Measurements from ENCODE around the gene MMUT.
"Not testable (repeated sequence)": the region's sequence is repeated elsewhere in the genome, so short reads cannot be mapped to it uniquely, and the experiment has no call there.

MMUT gene

GRCh38 chr6:49406250-49406970 is 56.6 kb downstream of the MMUT start:
- H3K4me3 ChIP-seq (replicated peaks; ENCODE audit: low read depth, low read length), result no peak overlapping the region
- no peak for DNase-seq (ENCODE audit: extremely low read depth, low read depth)
- no peak for TF ChIP-seq CTCF (IDR thresholded peaks at IDR 0.05; ENCODE audit: low read depth, low read length, missing control alignments)

- H3K4me3 ChIP-seq (replicated peaks; ENCODE audit: low read depth, low read length), result no peak overlapping the region
- TF ChIP-seq CTCF (IDR thresholded peaks at IDR 0.05; ENCODE audit: low read depth, low read length, missing control alignments), result no peak
- no peak for DNase-seq (ENCODE audit: extremely low read depth, low read depth)
These were observed 62.0 kb downstream of the MMUT start for GRCh38 chr6:49401063-49401462.

- DNase-seq (ENCODE audit: extremely low read depth, low read depth); H3K4me3 ChIP-seq (replicated peaks; ENCODE audit: low read depth, low read length): not testable (repeated sequence)
These were observed 76.2 kb downstream of the MMUT start for GRCh38 chr6:49386667-49387508.

- DNase-seq (ENCODE audit: extremely low read depth, low read depth), result no peak
- no peak overlapping the region for H3K4me3 ChIP-seq (replicated peaks; ENCODE audit: low read depth, low read length)
- no peak for TF ChIP-seq CTCF (IDR thresholded peaks at IDR 0.05; ENCODE audit: low read depth, low read length, missing control alignments)
These were observed 78.1 kb downstream of the MMUT start for GRCh38 chr6:49384904-49385303.

All from HFF-Myc (cell line).